ENCODE results near the gene CXCL12. TPM values are rescaled to one million over a fixed set of nuclear protein-coding genes. Genes with fewer than 3 reads are reported as not detected.

The CXCL12 gene
- total and polyA plus RNA-seq, 4 donors = 23.8 to 66.3 (median 41.8) TPM

GRCh38 chr10:44425466-44425865, 40.6 kb upstream of the CXCL12 start:
- H3K27me3 ChIP-seq (ENCODE audit: control insufficient read depth in 4 of 4, insufficient read depth in 4 of 4, low read length in 3 of 4) = no peaks in the 10 kb centered on the region
- no peaks in the 10 kb centered on the region for H3K36me3 ChIP-seq (ENCODE audit: control insufficient read depth in 4 of 4, insufficient read depth in 3 of 4, low read depth in 1 of 4, low read length in 3 of 4)
- H3K4me3 ChIP-seq (ENCODE audit: low read depth in 1 of 3, low read length in 3 of 3) = no peak overlapping the region
- H3K4me1 ChIP-seq (ENCODE audit: control insufficient read depth in 4 of 4, insufficient read depth in 4 of 4, low read length in 3 of 4) = no peaks in the 10 kb centered on the region
- no peak overlapping the region for H3K9ac ChIP-seq (ENCODE audit: low read depth in 1 of 2, low read length in 2 of 2)
- DNase-seq (ENCODE audit: low spot score) = no peak
- H3K9me3 ChIP-seq (ENCODE audit: control insufficient read depth in 4 of 4, low read length in 3 of 4) = no peaks in the 10 kb centered on the region
- H3K27ac ChIP-seq (ENCODE audit: low read depth in 1 of 2, low read length in 2 of 2) = no peak overlapping the region
- 84% methylated on average over 8 of the region's 8 CpGs for WGBS
- TF ChIP-seq YY1 (IDR thresholded peaks at IDR 0.05) (no peak), HNF4A (conservative IDR thresholded peaks at IDR 0.05) (no peak), FOXA2 (IDR thresholded peaks at IDR 0.05) (no peak), SP1 (IDR thresholded peaks at IDR 0.05) (no peak), JUND (IDR thresholded peaks at IDR 0.05) (no peak), FOXA1 (IDR thresholded peaks at IDR 0.05) (no peak), MAX (IDR thresholded peaks at IDR 0.05) (no peak), HNF4G (IDR thresholded peaks at IDR 0.05) (no peak), RAD21 (IDR thresholded peaks at IDR 0.05) (no peak)

- Histone ChIP-seq H3K36me3 (ENCODE audit: control insufficient read depth in 4 of 4, insufficient read depth in 3 of 4, low read depth in 1 of 4, low read length in 3 of 4) (no peaks in the 10 kb centered on the region), H3K4me1 (ENCODE audit: control insufficient read depth in 4 of 4, insufficient read depth in 4 of 4, low read length in 3 of 4) (no peaks in the 10 kb centered on the region), H3K9ac (ENCODE audit: low read depth in 1 of 2, low read length in 2 of 2) (no peak overlapping the region), H3K27me3 (ENCODE audit: control insufficient read depth in 4 of 4, insufficient read depth in 4 of 4, low read length in 3 of 4) (no peaks in the 10 kb centered on the region), H3K4me3 (ENCODE audit: low read depth in 1 of 3, low read length in 3 of 3) (no peak overlapping the region), H3K27ac (ENCODE audit: low read depth in 1 of 2, low read length in 2 of 2) (no peak overlapping the region), H3K9me3 (ENCODE audit: control insufficient read depth in 4 of 4, low read length in 3 of 4) (no peaks in the 10 kb centered on the region)
- TF ChIP-seq REST (IDR thresholded peaks at IDR 0.05) = no peak
- TF ChIP-seq ATF3 (IDR thresholded peaks at IDR 0.05) = no peak
- no peak for TF ChIP-seq CTCF (IDR thresholded peaks at IDR 0.05; ENCODE audit: low read depth, low read length, missing input control)
- TF ChIP-seq RAD21 (IDR thresholded peaks at IDR 0.05) = no peak
- TF ChIP-seq MAX (IDR thresholded peaks at IDR 0.05) = no peak
- no peak for TF ChIP-seq HNF4G (IDR thresholded peaks at IDR 0.05)
- TF ChIP-seq ZBTB33 (IDR thresholded peaks at IDR 0.05) = no peak
- TF ChIP-seq YY1 (IDR thresholded peaks at IDR 0.05) = no peak
- 65% methylated on average over 13 of the region's 13 CpGs for WGBS
- no peak for DNase-seq (ENCODE audit: low spot score)
Measured at GRCh38 chr10:44424957-44425356, 40.1 kb upstream of the CXCL12 start.
